Ramos (cell line): ENCODE data around the gene MMP1.

Experiments used
- in situ Hi-C: fragments of 300-500 bp; cut with MboI; formaldehyde crosslinking; loops from one replicate; pipeline ENCODE4 v1.14.3; 2022; ENCODE audit warnings: low sequenced_read_pairs; ENCODE audit not compliant: unreplicated experiment

MMP1 gene

DNA sequence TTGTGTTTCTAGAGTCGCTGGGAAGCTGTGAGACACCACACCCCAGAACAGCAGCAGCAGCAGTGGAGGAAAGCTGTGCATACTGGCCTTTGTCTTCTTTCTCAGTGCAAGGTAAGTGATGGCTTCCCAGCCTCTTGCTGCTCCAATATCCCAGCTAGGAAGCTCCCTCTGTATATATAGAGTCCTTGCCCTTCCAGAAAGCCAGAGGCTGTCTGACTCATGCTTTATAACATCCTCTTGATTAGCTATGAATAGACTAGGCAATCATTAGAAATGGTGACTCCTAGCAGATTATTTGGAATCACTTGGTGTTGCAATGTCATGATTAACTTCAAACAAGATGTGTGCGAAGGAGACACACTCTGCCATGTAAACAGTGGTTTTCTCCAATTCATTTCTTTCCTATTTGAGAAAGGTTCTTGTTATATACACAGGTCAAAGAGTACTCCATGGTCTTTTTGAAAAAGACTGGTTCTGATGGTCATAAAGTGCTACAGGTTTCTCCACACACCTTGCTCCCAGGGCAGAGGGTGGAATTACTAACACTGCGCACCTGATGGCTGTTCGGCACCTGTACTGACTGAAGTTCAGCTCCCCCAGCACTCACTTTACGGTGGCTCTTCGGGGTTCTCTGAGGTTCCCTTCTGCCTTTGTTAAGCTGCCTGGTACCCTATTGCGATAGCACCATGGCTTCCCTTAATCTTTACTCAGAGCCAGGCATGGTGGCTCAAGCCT is at the start of gene MMP1:
Gene MMP1 (minus strand): TSS at position 149 of the 735 bp plus-strand sequence. CDS start 68 bp downstream, at position 81.
- in situ Hi-C loops: no loop called here

DNA sequence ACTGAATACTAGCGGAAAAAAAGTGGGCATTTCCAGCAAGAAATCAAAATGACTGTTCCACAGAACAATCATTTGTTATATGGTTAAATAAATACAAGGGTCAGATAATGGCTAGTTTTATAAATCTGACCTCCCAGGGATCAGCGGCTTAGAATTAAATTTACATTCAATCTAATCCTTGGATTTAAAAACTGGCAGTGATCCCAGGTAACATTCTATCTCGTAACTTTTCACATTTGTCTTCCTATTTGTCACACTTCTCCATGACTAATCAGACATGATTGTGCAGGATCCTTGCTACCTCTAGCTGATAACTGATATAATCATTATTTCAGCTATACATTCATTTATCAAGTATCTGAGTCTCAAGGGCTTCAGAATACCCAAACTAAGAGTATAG is 48.3 kb upstream of the MMP1 start:
- in situ Hi-C loops: no loop called here

- in situ Hi-C loops: no loop called here
Measured at GRCh38 chr11:102843489-102843888, 45.5 kb upstream of the MMP1 start, which contains the start of gene MMP3. TSS of gene MMP3 (minus strand) at chr11:102843609. CDS start at chr11:102843546, 63 bp downstream.

DNA sequence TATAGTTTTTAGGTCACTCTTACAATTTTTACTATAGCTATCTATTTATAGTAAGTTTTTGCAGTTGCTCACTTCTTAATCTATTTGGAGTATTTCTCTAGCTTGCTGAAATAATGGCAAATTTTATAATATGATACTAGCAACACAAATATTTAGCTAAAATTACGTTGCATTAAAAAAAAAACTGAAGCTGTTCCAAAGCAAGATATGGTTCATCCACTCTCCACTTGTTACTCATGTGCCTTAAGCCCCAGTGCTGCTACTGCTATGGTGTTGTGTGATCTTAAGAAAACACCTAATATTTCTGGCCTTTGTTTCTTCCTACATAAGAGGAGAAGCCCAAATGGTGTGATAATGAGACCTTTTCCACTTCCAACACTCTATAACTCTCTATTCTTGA is 45.0 kb upstream of the MMP1 start:
- in situ Hi-C loops: no loop called here

DNA sequence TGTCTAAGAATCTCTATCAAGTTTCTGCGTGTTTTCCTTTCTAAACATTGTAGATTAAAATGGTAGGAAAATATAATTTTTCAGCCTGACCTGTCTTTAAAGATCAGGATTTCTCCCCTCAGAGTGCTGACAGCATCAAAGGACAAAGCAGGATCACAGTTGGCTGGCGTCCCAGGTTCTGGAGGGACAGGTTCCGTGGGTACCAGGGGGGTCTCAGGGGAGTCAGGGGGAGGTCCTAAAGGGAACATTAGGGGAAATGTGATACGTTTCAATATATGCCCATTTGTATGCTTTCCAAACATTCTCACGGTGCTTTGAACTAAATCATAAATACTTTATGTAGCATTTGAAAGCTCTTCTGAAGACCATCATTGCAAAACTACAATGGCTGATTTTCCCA is 42.1 kb upstream of the MMP1 start:
- in situ Hi-C loops: no loop called here

GRCh38 chr11:102837646-102838045 is 39.7 kb upstream of the MMP1 start:
- in situ Hi-C loops: no loop called here

DNA sequence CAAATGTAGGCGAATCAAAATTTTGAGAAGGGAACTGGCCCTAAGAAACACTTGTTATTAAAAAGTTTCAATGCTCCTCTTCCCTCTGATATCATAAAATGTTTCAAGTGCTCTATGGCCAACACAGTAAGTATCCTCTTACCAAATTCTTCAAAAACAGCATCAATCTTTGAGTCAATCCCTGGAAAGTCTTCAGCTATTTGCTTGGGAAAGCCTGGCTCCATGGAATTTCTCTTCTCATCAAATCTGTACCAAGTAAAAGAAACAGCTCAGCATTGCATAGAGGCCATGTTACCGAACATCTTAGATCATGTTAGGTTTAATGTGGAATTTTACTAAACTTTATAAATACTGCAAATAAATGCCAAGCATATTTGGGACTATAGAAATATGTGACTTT is 39.2 kb upstream of the MMP1 start:
- in situ Hi-C loops: no loop called here

GRCh38 chr11:102836290-102836875 is 38.4 kb upstream of the MMP1 start:
- in situ Hi-C loops: no loop called here

DNA sequence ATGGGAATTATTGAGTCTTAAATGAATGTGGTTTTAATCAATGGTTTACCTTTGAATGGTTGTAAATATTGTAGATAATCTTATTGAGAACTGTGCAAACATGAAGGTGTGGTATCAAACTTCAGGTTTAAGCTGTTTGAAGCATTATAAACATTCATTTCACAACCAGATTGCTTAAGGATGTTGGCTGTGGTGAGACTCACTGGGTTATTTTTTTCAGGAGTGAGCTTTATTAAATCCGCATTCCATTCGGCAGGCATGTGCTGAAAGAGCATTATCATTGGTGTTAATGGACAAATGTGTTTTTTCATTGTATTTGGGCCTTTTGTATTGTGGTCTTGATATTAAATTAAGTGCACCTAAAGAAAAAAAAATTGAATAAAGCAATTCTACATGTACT is 35.8 kb upstream of the MMP1 start:
- in situ Hi-C loops: no loop called here

GRCh38 chr11:102832612-102833011 is 34.7 kb upstream of the MMP1 start:
- in situ Hi-C loops: no loop called here

DNA sequence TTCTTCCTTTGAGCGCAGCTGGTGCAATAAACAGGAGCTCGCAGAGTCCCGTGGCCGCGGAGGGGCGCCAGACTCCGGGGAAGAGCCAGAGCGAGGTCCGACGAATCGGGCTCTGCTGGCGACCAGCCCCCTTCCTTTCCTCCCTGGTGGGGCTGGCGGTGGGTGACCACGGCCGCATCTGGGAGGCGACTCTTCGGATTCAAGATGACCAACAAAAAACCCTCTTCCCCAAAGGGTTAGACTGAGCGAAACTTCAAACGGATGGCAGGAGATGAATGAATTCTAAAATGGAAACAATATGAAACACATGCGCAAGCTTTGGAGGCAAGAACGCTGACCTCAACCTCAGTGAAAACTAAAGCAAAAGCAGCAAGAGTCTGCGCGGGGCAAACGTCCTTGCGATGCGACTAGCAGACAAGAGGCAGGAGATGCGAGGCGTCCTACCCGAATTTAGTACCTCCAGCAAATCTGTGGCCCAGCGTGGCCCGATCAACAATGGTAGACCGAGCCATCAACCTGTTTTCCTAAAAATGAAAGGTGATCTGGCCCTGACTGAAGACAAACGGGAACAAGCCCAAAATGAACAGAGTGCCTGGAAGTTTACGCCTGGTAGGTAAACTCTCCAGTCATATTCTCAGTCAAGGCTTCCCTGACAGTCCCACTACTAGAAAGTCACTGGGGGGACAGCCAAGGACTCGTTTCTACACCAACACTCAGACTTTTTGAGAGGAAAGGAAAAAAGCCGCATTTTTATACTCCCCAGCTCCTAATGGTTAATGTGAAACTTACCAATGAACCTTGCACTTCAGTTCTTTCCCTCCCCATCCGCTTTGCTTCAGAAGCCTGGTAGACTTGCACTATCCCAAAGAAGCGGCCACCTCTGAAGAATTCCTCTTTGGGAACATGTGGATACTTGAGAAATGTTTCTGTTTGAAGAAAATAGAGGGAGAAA is 33.8 kb upstream of the MMP1 start:
- in situ Hi-C loops: no loop called here

GRCh38 chr11:102831128-102831488 is 33.1 kb upstream of the MMP1 start:
- in situ Hi-C loops: no loop called here

- in situ Hi-C loops: no loop called here
Measured at GRCh38 chr11:102830001-102830727, 32.2 kb upstream of the MMP1 start.

DNA sequence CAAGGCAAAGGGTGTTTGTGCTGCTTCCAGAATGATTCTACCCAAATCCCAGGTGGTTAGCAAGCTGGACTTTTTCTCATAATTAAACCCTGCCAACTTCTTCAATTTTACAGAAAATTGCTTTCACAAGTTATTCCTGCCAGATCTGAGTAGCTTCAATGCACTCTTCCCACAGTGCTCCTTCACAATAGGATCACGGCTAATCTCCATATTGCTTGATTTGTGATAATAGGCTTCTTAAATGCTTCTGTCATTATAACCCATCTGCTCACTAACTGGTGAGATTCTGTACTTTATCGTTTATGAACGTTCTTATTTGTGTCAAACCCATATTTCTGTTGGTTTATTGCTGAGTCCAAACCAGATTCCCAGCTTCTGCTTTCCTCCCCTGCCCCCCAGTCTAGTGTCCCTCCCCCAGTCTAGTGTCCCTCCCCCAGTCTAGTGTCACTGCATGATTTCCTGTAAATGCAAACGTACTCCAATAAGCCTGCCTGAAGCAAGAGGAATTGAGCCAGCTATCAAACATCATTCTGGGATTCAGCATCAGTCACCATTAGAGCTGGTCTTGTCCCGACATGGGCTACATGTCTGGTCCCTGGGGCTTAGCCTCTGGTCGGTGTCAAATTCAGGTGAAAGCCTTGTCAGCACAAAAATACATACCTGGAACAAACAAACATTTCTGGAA is 31.5 kb upstream of the MMP1 start:
- in situ Hi-C loops: no loop called here

GRCh38 chr11:102824556-102824955 is 26.6 kb upstream of the MMP1 start:
- in situ Hi-C loops: no loop called here

GRCh38 chr11:102819491-102819890 is 21.5 kb upstream of the MMP1 start:
- in situ Hi-C loops: no loop called here

- in situ Hi-C loops: no loop called here
Measured at GRCh38 chr11:102813484-102813883, 15.5 kb upstream of the MMP1 start.

- in situ Hi-C loops: no loop called here
Measured at GRCh38 chr11:102812188-102812587, 14.2 kb upstream of the MMP1 start.

- in situ Hi-C loops: no loop called here
Measured at GRCh38 chr11:102810950-102811660, 13.1 kb upstream of the MMP1 start.
